Prostate gland (tissue), 2 donors: Measurements from ENCODE around the gene TRRAP. TPM values are rescaled to one million over a fixed set of nuclear protein-coding genes. Genes with fewer than 3 reads are reported as not detected.
"Not testable (repeated sequence)": the region's sequence is repeated elsewhere in the genome, so short reads cannot be mapped to it uniquely, and the experiment has no call there.

Experiments used
- DNase-seq: peaks from one replicate; pipeline ENCODE4 v3.0.0-alpha.2; 2019; ENCODE audit warnings: low spot score
- H3K27ac ChIP-seq, 2 donors: fragments of 200-600 bp; sonication (generic); 2 replicates each; pipeline ENCODE4 v1.5.1; 2017 to 2019
- H3K27me3 ChIP-seq: fragments of 200-600 bp; sonication (generic); replicated peaks from 2 replicates; pipeline ENCODE4 v1.5.1; 2019; ENCODE audit not compliant: insufficient read depth
- H3K36me3 ChIP-seq, 2 donors: fragments of 200-600 bp; sonication (generic); 1 replicate in 1 of 2; 2 replicates in 1 of 2; pipeline versions ENCODE4 v1.5.1 to v1.8.1; 2017 to 2019
- H3K4me1 ChIP-seq: fragments of 200-600 bp; sonication (generic); replicated peaks from 2 replicates; pipeline ENCODE4 v1.5.1; 2019
- H3K4me3 ChIP-seq, 2 donors: fragments of 200-600 bp; sonication (generic); 2 replicates each; pipeline ENCODE4 v1.5.1; 2017 to 2019
- H3K9me3 ChIP-seq: fragments of 200-600 bp; sonication (generic); 2 replicates; pipeline ENCODE4 v1.5.1; 2017
- CTCF ChIP-seq, 4 experiments: fragments of 200-600 bp in 2 of 4; fragments of 450-650 bp in 2 of 4; sonication (generic) in 2 of 4; IDR thresholded peaks; 1 replicate in 3 of 4; 2 replicates in 1 of 4; pipeline ENCODE4 v1.5.1; 2016 to 2019; ENCODE audit warnings: antibody characterized with exemption in 4 of 4, mild to moderate bottlenecking in 2 of 4, moderate library complexity in 2 of 4
- POLR2A ChIP-seq: fragments of 450-650 bp; IDR thresholded peaks from one replicate; pipeline ENCODE4 v1.6.1; 2016; ENCODE audit warnings: antibody characterized with exemption, mild to moderate bottlenecking
- POLR2AphosphoS5 ChIP-seq: sonication (generic); formaldehyde crosslinking; IDR thresholded peaks from one replicate; pipeline ENCODE4 v1.6.1; 2017; ENCODE audit warnings: antibody characterized with exemption
- WGBS: methylation state at CpG from one replicate; pipeline ENCODE4 v1.1.5; 2018; 5-methylcytosine and 5-hydroxymethylcytosine counted together
- intact Hi-C: fragments of 100-400 bp; cut with DNase I; formaldehyde crosslinking; loops from one replicate; pipeline ENCODE4 v1.14.2; 2022
- total RNA-seq, 2 donors: library from RNA; depleted of rRNA; stranded (reverse); fragments of >200 nt; gene quantifications; one replicate each; pipeline ENCODE4 v1.1.0, GENCODE V29; 2016

TRRAP gene
- total RNA-seq, 2 donors from 2014 or later = 38.3 to 87.4 TPM

- 39% methylated on average over 11 of the region's 11 CpGs for WGBS
- no peak overlapping the region for H3K27ac ChIP-seq
- intact Hi-C loops = loop anchor here (2.0 kb wide), 1 partner anchor 409 kb away; no protein-coding TSS in a partner anchor
- H3K4me1 ChIP-seq = no peaks in the 10 kb centered on the region
- TF ChIP-seq CTCF (IDR thresholded peaks at IDR 0.05) = peak; percentile 93 to 95 (median 94)
- TF ChIP-seq POLR2AphosphoS5 = no peak
- H3K27me3 ChIP-seq = no peaks in the 10 kb centered on the region
- H3K36me3 ChIP-seq = no peaks in the 10 kb centered on the region
- no peaks in the 10 kb centered on the region for H3K9me3 ChIP-seq
- no peak overlapping the region for H3K4me3 ChIP-seq
- DNase-seq = peak; percentile 42
Measured at GRCh38 chr7:98841179-98841997, 36.9 kb upstream of the TRRAP start.

- DNase-seq, H3K4me1 ChIP-seq, H3K36me3 ChIP-seq, H3K4me3 ChIP-seq, H3K27ac ChIP-seq, H3K27me3 ChIP-seq, H3K9me3 ChIP-seq, intact Hi-C loops: not testable (repeated sequence)
- 83% methylated on average over 2 of the region's 2 CpGs for WGBS
Measured at GRCh38 chr7:98842552-98842951, 35.8 kb upstream of the TRRAP start.

GRCh38 chr7:98848918-98849317 lies 29.4 kb upstream of the TRRAP start:
- H3K4me1 ChIP-seq = no peaks in the 10 kb centered on the region
- DNase-seq = no peak
- H3K27ac ChIP-seq = no peak overlapping the region
- intact Hi-C loops = no loop called here
- H3K9me3 ChIP-seq = no peaks in the 10 kb centered on the region
- no peak for TF ChIP-seq POLR2A
- no peak for TF ChIP-seq CTCF (IDR thresholded peaks at IDR 0.05)
- TF ChIP-seq POLR2AphosphoS5 = no peak
- no peaks in the 10 kb centered on the region for H3K27me3 ChIP-seq
- no peaks in the 10 kb centered on the region for H3K36me3 ChIP-seq
- 96% methylated on average over 3 of the region's 3 CpGs for WGBS
- H3K4me3 ChIP-seq = no peak overlapping the region

- Histone ChIP-seq H3K4me3 (no peak overlapping the region), H3K27ac (no peak overlapping the region), H3K36me3 (no peaks in the 10 kb centered on the region), H3K4me1 (no peaks in the 10 kb centered on the region), H3K27me3 (no peaks in the 10 kb centered on the region), H3K9me3 (no peaks in the 10 kb centered on the region)
- intact Hi-C loops = no loop called here
- no peak for DNase-seq
- WGBS = 56% methylated on average over 4 of the region's 4 CpGs
- TF ChIP-seq CTCF (IDR thresholded peaks at IDR 0.05) = no peak
- no peak for TF ChIP-seq POLR2AphosphoS5
- no peak for TF ChIP-seq POLR2A
Measured at GRCh38 chr7:98852826-98853225, 25.5 kb upstream of the TRRAP start.

- H3K27ac ChIP-seq = no peak overlapping the region
- 82% methylated on average over 23 of the region's 24 CpGs for WGBS
- H3K36me3 ChIP-seq = no peaks in the 10 kb centered on the region
- TF ChIP-seq POLR2A (no peak), CTCF (IDR thresholded peaks at IDR 0.05) (no peak), POLR2AphosphoS5 (no peak)
- no peak for DNase-seq
- no peak overlapping the region for H3K4me3 ChIP-seq
- H3K27me3 ChIP-seq = no peaks in the 10 kb centered on the region
- no peaks in the 10 kb centered on the region for H3K9me3 ChIP-seq
- H3K4me1 ChIP-seq = no peaks in the 10 kb centered on the region
- intact Hi-C loops = no loop called here
Measured at GRCh38 chr7:98855610-98856422, 22.5 kb upstream of the TRRAP start.
